GM18517 (cell line): ENCODE results near the gene SAMD13.

Experiments used
- ATAC-seq: cut with Tn5 transposase; IDR thresholded peaks from one replicate; pipeline ENCODE4 v1.9.1; 2021; ENCODE audit warnings: mild to moderate bottlenecking, moderate library complexity; ENCODE audit not compliant: unreplicated experiment

Gene SAMD13

DNA sequence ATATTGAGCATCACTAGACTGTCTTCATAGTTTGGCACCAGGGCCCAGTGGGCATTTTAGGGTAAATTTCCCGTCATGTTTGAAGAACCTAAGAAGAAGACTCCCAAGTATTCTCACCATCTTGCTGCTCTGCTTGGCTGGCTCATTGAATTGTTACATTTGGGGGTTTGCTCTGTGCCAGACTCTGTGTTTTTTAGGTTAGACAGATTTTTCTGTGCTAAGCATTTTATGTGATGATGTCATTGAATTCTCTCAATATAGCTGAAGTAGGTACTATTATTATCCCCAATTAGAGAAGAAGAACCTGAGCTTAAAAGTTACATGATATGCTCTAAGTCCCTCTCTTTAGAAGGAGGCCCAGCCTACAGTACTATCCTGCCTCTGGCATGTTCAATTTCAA lies 68.8 kb downstream of the SAMD13 start:
- no peak for ATAC-seq

DNA sequence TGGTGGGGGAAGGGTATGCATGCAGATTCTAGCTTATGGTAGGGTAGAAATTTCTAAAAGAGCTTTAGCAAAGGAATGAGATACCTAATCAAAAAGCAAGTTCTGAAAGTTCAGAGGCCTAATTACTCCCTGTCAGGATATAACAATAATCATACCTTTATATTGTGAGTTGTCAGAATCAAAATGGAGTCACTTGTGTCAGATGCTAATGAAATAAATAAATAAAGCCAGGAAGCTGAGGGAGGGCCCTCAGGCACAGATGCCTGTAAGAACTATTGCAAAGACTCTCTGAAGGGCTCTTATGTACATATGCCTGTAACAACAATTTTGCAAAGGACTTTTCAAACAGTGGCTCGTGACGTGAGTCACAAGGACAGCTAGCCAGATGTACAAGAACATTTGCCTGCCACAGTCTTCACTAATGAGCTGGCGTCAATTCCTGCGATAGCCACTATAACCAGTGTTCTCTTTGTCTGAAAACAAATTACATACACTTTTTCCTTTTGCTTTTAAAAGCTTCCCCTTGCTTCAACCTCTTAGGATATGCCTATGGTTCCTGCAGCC lies 69.4 kb downstream of the SAMD13 start:
- ATAC-seq = no peak

DNA sequence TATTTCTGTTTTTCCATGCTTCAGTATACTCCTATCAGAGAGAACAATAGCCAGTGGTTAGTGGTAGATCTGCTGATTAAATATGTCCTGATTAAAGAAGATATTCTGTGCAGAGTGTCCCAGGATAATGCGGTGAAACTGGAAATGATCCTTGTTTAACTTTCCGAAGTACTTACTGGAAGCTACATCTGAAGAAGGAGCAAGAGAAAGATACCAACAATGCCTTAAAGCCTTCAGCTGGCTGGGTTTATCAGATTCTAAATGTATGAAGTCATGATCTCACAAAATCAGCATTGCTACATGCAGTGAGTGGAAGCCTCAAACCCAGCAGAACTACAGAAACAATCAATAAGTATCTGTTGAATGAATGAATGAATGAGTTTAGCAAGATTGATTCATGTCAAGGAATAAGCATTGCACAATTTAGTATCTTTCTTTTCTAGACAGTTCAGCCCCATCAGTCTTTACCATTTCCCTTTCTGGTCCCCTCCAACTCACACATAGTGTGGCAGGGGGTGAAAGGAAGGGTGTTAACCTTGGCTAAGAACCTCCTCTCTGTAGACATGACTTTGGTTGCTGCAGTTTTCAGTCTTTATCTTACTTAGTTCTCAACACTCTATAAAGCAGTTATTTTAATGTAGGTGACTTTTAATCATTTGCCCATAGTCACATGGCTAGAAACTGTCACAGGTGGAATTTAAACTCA lies 72.1 kb downstream of the SAMD13 start:
- ATAC-seq = no peak

DNA sequence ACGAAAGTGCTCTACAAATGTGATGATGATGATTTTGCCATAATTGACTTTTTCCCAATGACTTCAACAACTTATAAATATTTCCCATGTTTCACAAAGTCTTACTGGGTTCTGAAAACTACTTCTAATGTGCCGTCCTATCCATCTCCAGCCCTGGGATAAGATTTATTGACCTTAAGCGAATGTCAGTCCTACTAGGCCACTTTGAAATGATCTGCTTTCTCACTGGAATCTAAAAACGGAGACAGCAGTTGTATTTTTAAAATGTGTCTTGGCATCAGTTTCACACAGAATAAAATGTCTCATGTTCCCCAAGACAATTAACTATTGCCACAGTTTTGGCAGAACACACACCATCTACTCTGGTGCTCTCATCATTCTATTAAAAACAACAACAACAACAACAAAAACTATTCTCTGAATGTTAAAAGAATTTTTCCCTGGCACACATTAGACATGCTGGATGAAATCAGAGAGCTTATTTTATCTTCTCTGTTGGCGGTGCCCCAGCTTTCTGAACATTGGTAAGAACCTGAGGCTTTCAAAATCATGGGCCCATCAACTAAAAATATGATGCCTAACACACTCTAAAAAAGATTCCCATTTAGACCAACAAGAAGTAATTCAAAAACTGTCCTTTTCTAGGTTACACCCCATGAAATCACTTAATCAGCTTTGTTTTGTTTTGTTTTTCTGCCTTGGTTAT lies 73.6 kb downstream of the SAMD13 start:
- ATAC-seq = no peak

DNA sequence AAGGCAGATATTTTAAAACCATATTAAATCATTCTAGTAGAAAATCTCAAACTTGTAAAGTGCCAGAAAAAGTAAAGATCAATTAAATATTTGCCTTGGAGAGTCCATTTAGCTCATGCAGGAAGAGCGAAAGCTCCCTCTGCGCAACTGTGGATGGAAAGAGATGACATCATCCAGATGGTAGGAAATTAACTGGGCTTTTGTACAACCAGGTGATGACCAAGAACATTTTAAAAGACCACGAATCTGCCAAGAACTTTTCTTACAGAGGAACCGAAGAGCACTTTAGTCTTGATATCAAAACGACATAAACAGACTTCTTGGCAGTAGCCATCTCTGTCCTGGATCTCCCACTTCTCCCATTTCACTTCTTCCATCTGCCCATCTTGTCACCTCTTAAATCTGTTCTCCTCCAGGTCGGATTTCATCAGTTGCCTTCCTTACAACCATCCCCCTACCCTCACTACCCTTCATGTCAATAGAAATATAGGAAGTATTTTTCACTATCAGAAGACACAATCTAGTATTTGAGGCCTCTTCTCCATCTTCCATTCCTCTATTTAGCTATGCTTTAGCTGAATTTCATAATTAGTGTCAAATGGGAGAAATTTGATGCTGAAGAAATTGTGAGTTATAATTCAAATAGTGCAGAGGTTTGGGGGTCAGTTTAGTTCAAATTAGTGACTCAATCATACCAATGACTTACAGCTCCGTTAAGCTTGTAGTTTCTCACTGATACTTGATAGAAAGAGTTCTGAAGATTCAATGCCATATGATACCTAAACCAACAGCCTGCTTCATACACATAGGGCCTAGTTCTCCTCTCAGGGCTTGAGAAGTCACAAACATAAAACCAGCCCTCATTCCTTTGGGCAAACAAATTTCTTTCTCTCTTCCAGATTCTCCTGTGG lies 74.7 kb downstream of the SAMD13 start:
- ATAC-seq = no peak

DNA sequence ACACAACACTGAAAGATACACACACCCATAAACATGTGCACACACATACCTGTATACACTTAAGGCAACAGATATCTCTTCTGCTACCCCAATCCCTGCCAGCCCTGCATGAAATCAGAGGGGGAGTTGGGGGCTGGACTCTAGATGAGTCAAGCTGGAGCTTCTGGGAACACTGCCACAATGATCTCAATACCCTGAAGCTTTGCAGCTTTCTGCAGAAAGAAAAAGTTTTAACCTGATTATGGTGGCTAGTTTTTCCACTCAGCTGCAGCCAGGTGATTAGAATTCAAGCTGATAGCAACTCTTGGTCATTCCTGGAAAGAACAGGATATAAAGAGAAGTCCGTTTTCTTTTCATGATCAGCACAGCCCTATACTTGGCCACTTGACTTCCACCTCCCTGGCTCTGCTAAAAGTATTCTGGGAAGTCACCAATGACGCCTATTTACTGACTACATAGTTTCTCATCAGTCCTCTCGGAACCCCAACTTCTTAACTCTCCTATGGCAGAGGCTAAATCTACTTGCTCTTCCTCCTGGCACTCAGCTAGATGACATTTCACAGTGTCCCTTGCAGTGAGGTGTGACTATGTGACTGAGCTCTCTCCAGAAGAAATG lies 76.1 kb downstream of the SAMD13 start:
- no peak for ATAC-seq

DNA sequence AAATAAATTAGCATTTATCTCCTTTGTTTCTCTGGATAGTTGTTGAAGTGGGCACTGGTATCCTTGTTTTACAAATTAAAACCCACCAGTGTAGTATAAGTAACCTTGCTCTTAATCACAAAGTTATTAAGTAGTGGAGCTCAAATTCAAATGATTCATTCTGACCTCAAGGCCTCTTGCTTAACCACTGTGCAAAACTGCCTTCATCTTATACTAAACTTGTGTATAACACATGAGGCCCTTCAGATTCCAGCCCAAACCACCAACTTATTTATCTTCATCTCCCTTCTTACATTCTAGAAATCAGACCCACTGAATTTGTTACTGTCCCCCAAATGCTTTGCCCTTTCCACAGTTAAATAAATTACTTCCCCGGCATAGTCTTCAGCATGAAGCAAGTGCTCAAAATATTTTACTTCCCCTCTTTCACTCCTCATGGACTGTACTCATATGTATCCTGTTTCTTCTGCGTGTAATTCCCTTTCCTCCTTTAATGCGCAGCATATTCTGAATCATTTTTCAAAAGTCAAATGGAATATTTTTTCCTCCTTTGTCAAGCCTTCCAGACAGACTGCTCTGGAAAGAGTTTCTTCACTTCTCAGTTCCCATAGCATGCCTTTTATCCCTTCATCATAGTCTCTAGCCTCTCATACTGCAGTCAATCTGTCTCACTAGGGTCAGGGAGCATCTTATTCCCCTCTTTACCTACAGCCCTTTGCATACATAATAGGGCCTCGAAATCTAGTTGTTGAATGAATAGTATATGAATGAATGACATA lies 77.8 kb downstream of the SAMD13 start:
- ATAC-seq = no peak

DNA sequence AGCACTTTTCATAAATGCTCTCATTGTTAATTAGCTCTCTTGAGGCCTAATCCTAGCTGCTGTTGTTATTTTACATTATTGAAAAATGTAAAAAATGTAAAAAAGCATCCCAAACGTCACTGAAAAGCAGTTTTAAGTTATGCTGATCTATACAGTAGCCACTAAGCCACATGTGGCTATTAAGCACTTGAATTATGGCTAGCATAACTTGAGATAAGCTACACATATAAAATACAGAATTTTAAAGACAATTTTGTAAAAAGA lies 78.3 kb downstream of the SAMD13 start:
- no peak for ATAC-seq

DNA sequence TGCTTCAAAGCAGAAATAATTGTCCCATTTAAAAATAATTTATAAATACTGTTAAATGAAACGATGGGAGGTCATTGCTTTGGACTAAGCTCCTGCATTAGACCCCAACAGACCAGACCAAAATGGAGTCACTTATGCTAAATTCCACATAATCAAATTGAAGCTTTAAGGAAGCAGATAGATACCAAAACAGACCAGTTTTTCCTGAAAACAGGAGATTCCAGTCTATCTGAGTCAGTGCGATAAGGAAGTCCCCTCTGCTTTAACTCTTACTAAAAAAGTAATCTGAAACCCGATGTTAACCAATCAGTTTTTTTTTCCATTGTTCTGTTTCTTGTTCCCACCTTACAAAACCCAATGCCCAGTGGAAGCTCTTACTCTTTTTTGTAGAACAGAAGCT lies 80.6 kb downstream of the SAMD13 start:
- ATAC-seq = no peak

DNA sequence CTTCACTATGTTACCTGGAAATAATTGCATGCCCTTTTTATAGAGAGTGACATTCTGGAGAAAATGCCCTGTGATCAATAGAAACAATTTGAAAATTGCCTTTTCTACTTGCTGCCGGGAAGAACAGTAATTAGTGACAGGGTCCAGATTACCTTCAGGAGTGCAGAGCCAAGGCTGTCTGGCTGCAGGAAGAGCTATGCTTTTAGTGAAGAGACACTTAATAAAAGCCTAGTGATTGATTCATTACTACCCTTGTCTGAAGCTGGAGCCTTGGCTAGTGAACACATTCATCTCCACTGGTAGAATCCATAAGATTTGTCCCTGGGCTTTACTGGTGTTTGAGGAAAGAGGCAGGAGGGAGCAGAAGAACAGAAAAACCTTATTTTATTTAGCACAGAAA lies 83.8 kb downstream of the SAMD13 start:
- ATAC-seq = no peak

DNA sequence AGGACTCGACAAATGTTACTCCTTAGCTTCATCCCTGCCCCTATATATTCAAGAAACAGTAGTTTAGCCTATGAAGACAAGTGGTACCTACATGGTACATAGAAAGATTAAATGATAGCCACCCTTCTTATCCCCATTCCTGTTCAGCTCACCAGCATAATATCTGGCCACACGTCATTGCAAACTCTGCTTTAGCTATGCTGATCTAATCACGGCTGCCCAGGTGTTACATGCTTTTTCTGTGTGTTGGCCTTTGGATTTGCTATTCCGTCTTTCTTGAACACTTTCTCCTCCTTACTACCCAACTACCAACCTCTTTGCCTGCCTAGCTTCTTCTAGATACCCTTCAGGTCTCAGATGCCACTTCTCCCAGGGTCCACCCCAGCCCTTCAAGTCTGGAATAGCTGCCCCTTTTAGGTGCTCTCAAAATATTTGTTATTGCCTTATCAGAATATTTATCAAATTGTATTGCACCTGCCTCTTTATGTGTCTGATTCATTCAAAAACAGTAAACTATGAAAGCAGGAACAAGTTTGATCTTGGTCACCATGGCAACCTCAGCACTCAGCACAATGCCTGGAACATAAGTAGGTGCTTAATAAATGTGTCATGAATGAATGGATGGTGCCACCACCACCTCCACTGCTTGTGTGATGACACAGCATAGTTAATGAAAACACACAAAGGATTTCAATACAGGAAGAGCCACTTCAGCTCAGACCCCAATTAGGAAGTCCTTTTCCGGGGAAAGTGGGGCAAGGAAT lies 85.4 kb downstream of the SAMD13 start:
- no peak for ATAC-seq

DNA sequence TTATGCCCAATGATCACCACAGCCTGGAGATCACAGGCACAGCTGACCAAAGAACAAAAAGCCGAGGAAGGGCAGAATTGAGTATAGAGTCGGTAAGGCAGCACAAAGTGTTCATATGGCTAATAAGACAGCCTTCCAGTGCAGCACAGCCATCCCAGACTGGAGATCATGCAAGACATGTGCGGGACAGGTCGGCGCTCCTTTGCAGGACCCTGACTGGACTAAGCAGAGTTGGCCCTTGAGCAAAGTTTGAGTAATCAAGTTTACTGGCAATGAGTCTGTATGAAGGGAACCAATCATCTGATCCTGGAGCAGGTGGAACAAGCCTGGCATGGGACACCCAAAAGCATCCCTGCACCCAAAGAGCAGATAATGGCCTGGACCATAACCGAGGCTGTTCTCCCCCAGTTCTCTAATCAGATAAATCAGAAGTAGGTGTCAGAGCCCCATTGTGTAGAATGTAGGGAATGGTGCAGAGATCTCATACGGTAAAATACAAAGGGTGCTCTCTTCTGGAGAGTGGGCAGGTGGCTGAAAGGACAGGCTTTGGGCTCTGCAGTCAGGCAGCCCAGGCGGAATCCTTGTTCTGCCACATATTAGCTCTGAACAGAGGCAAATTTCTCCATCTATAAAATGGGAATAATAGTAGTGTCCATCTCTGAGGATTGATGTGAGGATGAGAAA lies 86.1 kb downstream of the SAMD13 start:
- ATAC-seq = no peak

DNA sequence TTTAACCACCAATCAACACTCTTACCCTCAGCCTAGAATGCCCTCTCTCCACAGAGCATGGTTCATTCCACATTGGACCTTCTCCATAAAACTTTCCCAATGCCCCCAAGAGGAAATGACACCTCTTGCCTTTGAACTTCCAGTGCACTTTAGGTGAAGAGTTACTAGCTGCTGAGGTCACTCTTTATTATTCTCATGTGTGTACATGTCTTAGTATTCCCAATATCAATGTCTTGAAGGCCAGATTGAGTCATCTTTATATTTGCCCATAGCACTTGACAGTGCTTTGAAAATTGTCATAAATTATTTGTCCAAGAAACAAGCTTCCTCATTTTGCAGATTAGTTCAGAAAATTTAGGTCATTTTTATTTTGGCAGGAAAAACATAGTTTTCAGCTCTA lies 88.7 kb downstream of the SAMD13 start:
- no peak for ATAC-seq

DNA sequence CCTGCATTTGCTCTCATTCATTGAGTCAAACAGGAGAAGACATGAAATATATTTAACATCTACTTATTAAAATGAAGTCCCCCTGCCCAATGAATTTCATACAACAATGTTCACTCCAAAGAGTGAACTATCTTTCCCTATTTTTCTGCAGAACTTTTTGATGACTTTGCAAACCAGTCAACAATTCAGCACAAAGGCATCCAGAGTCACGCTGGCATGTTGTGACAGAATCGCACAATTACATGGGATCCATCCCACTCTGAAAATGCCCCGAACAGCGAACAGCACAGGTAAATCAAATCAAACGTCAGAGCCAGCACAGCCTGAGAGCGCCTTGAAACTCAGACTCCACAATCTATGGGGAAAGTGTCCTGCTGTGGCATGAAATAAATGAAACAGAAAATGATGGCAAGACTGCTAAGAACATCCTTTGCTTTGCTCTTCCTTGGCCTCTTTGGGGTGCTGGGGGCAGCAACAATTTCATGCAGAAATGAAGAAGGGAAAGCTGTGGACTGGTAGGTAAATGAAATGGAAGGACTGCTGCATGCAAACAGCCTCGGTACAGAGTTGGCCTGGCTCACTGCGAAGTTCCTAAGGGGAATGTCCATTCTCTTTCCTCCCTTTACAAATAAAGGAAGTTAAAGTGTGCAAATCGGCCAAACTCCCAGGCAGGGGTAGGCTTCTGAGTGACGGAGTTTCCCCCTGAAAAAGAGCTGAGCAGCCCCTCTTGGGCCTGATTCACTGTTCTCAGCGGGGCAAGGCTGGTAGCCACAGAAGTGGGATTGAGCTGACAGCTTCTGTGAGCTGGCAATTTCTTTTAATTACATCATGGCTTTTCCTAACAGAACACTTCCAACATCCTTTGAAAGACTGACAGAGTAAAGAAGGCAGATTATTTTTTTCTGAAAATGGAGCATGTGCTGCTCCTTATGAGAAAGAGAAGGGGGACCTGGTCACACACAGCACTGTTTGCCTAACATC lies 97.0 kb downstream of the SAMD13 start, which contains the start of gene DNASE2B:
Gene DNASE2B (plus strand): TSS at position 310 of the 981 bp plus-strand sequence. CDS start 81 bp downstream, at position 391.
- no peak for ATAC-seq
